H9 (cell line): ENCODE measurements around the gene ABHD17C. TPM values are rescaled to one million over a fixed set of nuclear protein-coding genes. Genes with fewer than 3 reads are reported as not detected.

Source experiments
- DNase-seq: peaks from one replicate; pipeline ENCODE4 v3.0.0-alpha.2; 2017
- H2AFZ ChIP-seq: one replicate; pipeline ENCODE4 v1.6.1; 2013; ENCODE audit warnings: mild to moderate bottlenecking, low read length, control low read depth, moderate library complexity
- H2AK5ac ChIP-seq: 2 replicates; pipeline ENCODE4 v1.6.1; 2013; ENCODE audit warnings: low read length, control low read depth, mixed read lengths; ENCODE audit not compliant: insufficient read length
- H2BK120ac ChIP-seq: one replicate; pipeline ENCODE4 v1.6.1; 2013; ENCODE audit warnings: low read depth, mild to moderate bottlenecking, low read length, control low read depth, inconsistent platforms; ENCODE audit not compliant: poor library complexity, severe bottlenecking
- H2BK12ac ChIP-seq: 2 replicates; pipeline ENCODE4 v1.6.1; 2013; ENCODE audit warnings: low read length, control low read depth, mixed read lengths, low read depth; ENCODE audit not compliant: insufficient read length
- H2BK15ac ChIP-seq: 2 replicates; pipeline ENCODE4 v1.6.1; 2013; ENCODE audit warnings: low read depth, low read length, control low read depth
- H2BK20ac ChIP-seq: one replicate; pipeline ENCODE4 v1.6.1; 2013; ENCODE audit warnings: low read depth, mild to moderate bottlenecking, low read length, control low read depth, inconsistent platforms; ENCODE audit not compliant: poor library complexity, severe bottlenecking
- H2BK5ac ChIP-seq: 2 replicates; pipeline ENCODE4 v1.6.1; 2013; ENCODE audit warnings: low read length, control low read depth, mixed read lengths; ENCODE audit not compliant: insufficient read length
- H3K14ac ChIP-seq: 2 replicates; pipeline ENCODE4 v1.6.1; 2013; ENCODE audit warnings: low read length, control low read depth; ENCODE audit not compliant: insufficient read depth
- H3K18ac ChIP-seq: 2 replicates; pipeline ENCODE4 v1.6.1; 2013; ENCODE audit warnings: low read depth, mild to moderate bottlenecking, mixed read lengths, low read length, control low read depth; ENCODE audit not compliant: insufficient read length
- H3K23ac ChIP-seq: 2 replicates; pipeline ENCODE4 v1.6.1; 2013; ENCODE audit warnings: low read length, control low read depth, mixed read lengths, low read depth; ENCODE audit not compliant: insufficient read length
- H3K23me2 ChIP-seq: 2 replicates; pipeline ENCODE4 v1.6.1; 2013; ENCODE audit warnings: low read depth, mild to moderate bottlenecking, mixed read lengths, low read length, control low read depth; ENCODE audit not compliant: insufficient read length, poor library complexity, severe bottlenecking
- H3K27ac ChIP-seq: 2 replicates; pipeline ENCODE4 v1.5.1; 2013; ENCODE audit warnings: low read length, control low read depth, mixed read lengths, low read depth; ENCODE audit not compliant: insufficient read length
- H3K27me3 ChIP-seq: 2 replicates; pipeline ENCODE4 v1.6.1; 2013; ENCODE audit warnings: low read length, control low read depth, inconsistent platforms; ENCODE audit not compliant: insufficient read depth
- H3K4ac ChIP-seq: 2 replicates; pipeline ENCODE4 v1.6.1; 2013; ENCODE audit warnings: low read depth, mild to moderate bottlenecking, control low read depth, inconsistent platforms, low read length, moderate library complexity
- H3K4me1 ChIP-seq: 2 replicates; pipeline ENCODE4 v1.6.1; 2013; ENCODE audit warnings: low read length, control low read depth, inconsistent platforms; ENCODE audit not compliant: insufficient read depth
- H3K4me2 ChIP-seq: 2 replicates; pipeline ENCODE4 v1.6.1; 2013; ENCODE audit warnings: low read length, control low read depth, mixed read lengths; ENCODE audit not compliant: insufficient read length, insufficient read depth
- H3K56ac ChIP-seq: 2 replicates; pipeline ENCODE4 v1.6.1; 2013; ENCODE audit warnings: low read depth, mild to moderate bottlenecking, mixed read lengths, low read length, control low read depth; ENCODE audit not compliant: insufficient read length
- H3K79me1 ChIP-seq: 2 replicates; pipeline ENCODE4 v1.6.1; 2013; ENCODE audit warnings: low read depth, mild to moderate bottlenecking, moderate library complexity, low read length, control low read depth, inconsistent platforms; ENCODE audit not compliant: insufficient read depth, poor library complexity, severe bottlenecking
- H3K79me2 ChIP-seq: 2 replicates; pipeline ENCODE4 v1.6.1; 2013; ENCODE audit warnings: low read length, control low read depth, inconsistent platforms; ENCODE audit not compliant: insufficient read depth
- H3K9ac ChIP-seq: 2 replicates; pipeline ENCODE4 v1.6.1; 2013; ENCODE audit warnings: low read length, control low read depth, mixed read lengths; ENCODE audit not compliant: insufficient read length; ENCODE audit errors: extremely low read depth
- H3K9me3 ChIP-seq: one replicate; pipeline ENCODE4 v1.6.1; 2013; ENCODE audit warnings: low read depth, low read length, inconsistent platforms; ENCODE audit not compliant: control insufficient read depth
- H3T11ph ChIP-seq: one replicate; pipeline ENCODE4 v1.6.1; 2013; ENCODE audit warnings: mild to moderate bottlenecking, low read length, control low read depth, inconsistent platforms
- H4K20me1 ChIP-seq: one replicate; pipeline ENCODE4 v1.6.1; 2013; ENCODE audit not compliant: control insufficient read depth, insufficient read length, insufficient read depth
- H4K5ac ChIP-seq: 2 replicates; pipeline ENCODE4 v1.6.1; 2013; ENCODE audit warnings: low read depth, mild to moderate bottlenecking, mixed read lengths, low read length, control low read depth; ENCODE audit not compliant: insufficient read length
- H4K8ac ChIP-seq: replicated peaks from 2 replicates; pipeline ENCODE4 v1.6.1; 2013; ENCODE audit warnings: low read length, control low read depth, mixed read lengths, low read depth; ENCODE audit not compliant: insufficient read length
- H4K91ac ChIP-seq: 2 replicates; pipeline ENCODE4 v1.6.1; 2013; ENCODE audit warnings: low read depth, mild to moderate bottlenecking, moderate library complexity, mixed read lengths, low read length, control low read depth; ENCODE audit not compliant: insufficient read length
- H3K27ac Mint-ChIP-seq, 3 experiments: 2 replicates in 2 of 3; 3 replicates in 1 of 3; pipeline ENCODE4 v1.8.0; 2020 to 2021; ENCODE audit warnings: mixed read lengths in 3 of 3, mild to moderate bottlenecking in 1 of 3, moderate library complexity in 1 of 3
- H3K27me3 Mint-ChIP-seq: 2 replicates; pipeline ENCODE4 v1.8.0; 2021; ENCODE audit warnings: low read depth, mild to moderate bottlenecking, moderate library complexity, mixed read lengths
- H3K36me3 Mint-ChIP-seq, 3 experiments: 2 replicates in 2 of 3; 3 replicates in 1 of 3; pipeline ENCODE4 v1.8.0; 2020 to 2021; ENCODE audit warnings: low read depth in 3 of 3, mixed read lengths in 3 of 3; ENCODE audit not compliant: insufficient read depth in 1 of 3
- H3K4me1 Mint-ChIP-seq, 2 experiments: 2 replicates each; pipeline ENCODE4 v1.8.0; 2020; ENCODE audit warnings: mixed read lengths in 2 of 2
- H3K4me3 Mint-ChIP-seq, 2 experiments: 2 replicates in 1 of 2; 3 replicates in 1 of 2; pipeline ENCODE4 v1.8.0; 2020 to 2021; ENCODE audit warnings: mild to moderate bottlenecking in 2 of 2, mixed read lengths in 2 of 2, moderate library complexity in 1 of 2
- H3K9me3 Mint-ChIP-seq, 2 experiments: 2 replicates in 1 of 2; 3 replicates in 1 of 2; pipeline ENCODE4 v1.8.0; 2020; ENCODE audit warnings: mild to moderate bottlenecking in 2 of 2, mixed read lengths in 2 of 2, moderate library complexity in 1 of 2
- CTCF ChIP-seq: fragments of 200-600 bp; sonication (generic); conservative IDR thresholded peaks from 3 replicates; pipeline ENCODE4 v1.8.0; 2021; ENCODE audit warnings: antibody characterized with exemption, mild to moderate bottlenecking
- WGBS: extraction: QIAGEN DNeasy Blood & Tissue Kit; methylation state at CpG from one replicate; pipeline ENCODE4 v1.1.7; 2013; ENCODE audit warnings: missing lambda C conversion rate, low lambda C conversion rate, mixed read lengths; ENCODE audit not compliant: insufficient read length; ENCODE audit errors: extremely low coverage; 5-methylcytosine and 5-hydroxymethylcytosine counted together
- total RNA-seq: library from RNA; stranded (reverse); gene quantifications from 2 replicates; pipeline ENCODE4 v1.2.1, GENCODE V29; 2021

The ABHD17C gene
- total RNA-seq, 1 experiment from 2014 or later, result 21.5 TPM

DNA sequence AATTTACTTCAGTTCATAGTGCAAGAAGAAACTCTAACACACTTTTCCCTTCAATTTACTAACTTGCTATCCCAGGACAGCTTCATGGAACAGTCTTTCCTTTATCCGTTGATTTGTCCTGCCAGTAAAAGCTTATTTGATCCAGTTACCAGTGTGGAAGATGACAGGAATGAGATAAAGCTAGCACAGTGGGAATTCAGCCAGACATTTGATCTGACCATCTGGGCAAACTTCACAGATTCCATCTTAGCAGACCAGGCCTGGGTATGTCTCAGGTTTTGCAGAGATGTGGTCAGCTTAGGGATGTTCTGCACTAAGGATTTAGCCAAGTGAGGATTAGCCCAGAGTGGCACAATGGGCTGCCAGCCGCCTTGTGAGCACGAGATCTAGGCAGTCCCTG lies 103.8 kb downstream of the ABHD17C start:
- H3K14ac ChIP-seq, result no peak overlapping the region
- no peak overlapping the region for H3K4me2 ChIP-seq
- no peak overlapping the region for H2BK20ac ChIP-seq
- no peak overlapping the region for H3K9ac ChIP-seq
- no peak overlapping the region for H3K4me3 Mint-ChIP-seq
- no peak overlapping the region for H3K18ac ChIP-seq
- no peak overlapping the region for H3T11ph ChIP-seq
- no peaks in the 10 kb centered on the region for H3K4me1 Mint-ChIP-seq
- H3K4me1 ChIP-seq, result no peaks in the 10 kb centered on the region
- no peak overlapping the region for H3K4ac ChIP-seq
- no peaks in the 10 kb centered on the region for H3K79me2 ChIP-seq
- no peak overlapping the region for H4K5ac ChIP-seq
- no peak overlapping the region for H2BK5ac ChIP-seq
- H3K36me3 Mint-ChIP-seq, result no peaks in the 10 kb centered on the region
- DNase-seq, result no peak
- no peaks in the 10 kb centered on the region for H3K27me3 ChIP-seq
- H4K91ac ChIP-seq, result no peak overlapping the region
- H2AFZ ChIP-seq, result no peak overlapping the region
- no peaks in the 10 kb centered on the region for H4K20me1 ChIP-seq
- H2BK15ac ChIP-seq, result no peak overlapping the region
- no peak for TF ChIP-seq CTCF
- H2BK12ac ChIP-seq, result no peak overlapping the region
- no CpG with 5 or more reads among the region's 3 CpGs for WGBS
- no peaks in the 10 kb centered on the region for H3K9me3 ChIP-seq
- no peak overlapping the region for H3K23ac ChIP-seq
- H2BK120ac ChIP-seq, result no peak overlapping the region
- H3K9me3 Mint-ChIP-seq, result no peaks in the 10 kb centered on the region
- H4K8ac ChIP-seq, result no peak overlapping the region
- H3K79me1 ChIP-seq, result no peaks in the 10 kb centered on the region
- no peak overlapping the region for H3K27ac ChIP-seq
- H3K56ac ChIP-seq, result no peak overlapping the region
- H3K23me2 ChIP-seq, result no peaks in the 10 kb centered on the region
- H3K27ac Mint-ChIP-seq, result no peak overlapping the region; a peak in 1 of 7 replicates
- H3K27me3 Mint-ChIP-seq, result peaks cover 2% of the 10 kb centered on the region; the same call in 1 of the 2 replicates
- no peak overlapping the region for H2AK5ac ChIP-seq
